Measurements from ENCODE around the gene H2AZ1. TPM values are rescaled to one million over a fixed set of nuclear protein-coding genes. Genes with fewer than 3 reads are reported as not detected.

The H2AZ1 gene
- total RNA-seq, result 825 and 878 TPM in 2 replicates

GRCh38 chr4:99949999-99950912 lies at the start of gene H2AZ1:
Gene H2AZ1, minus strand, starts transcription at chr4:99950275. Its CDS starts 105 bp downstream, at chr4:99950170.

GRCh38 chr4:99946356-99947189 lies 3.5 kb downstream of the H2AZ1 start, which contains the start of gene DNAJB14:
Gene DNAJB14, minus strand, starts transcription at chr4:99946618. Its CDS starts 47 bp downstream, at chr4:99946571.

Other genes starting within 250 kb of the H2AZ1 start
- not detected in 2 replicates for gene DAPP1, start 133.4 kb downstream of the H2AZ1 start, total RNA-seq
- 34.8 and 36.0 TPM in 2 replicates for gene LAMTOR3, start 55.8 kb downstream of the H2AZ1 start, total RNA-seq
- gene DNAJB14, start 3.7 kb downstream of the H2AZ1 start, total RNA-seq, result 18.5 and 28.6 TPM in 2 replicates
- 14.7 and 18.5 TPM in 2 replicates for gene DDIT4L, start 240.2 kb upstream of the H2AZ1 start, total RNA-seq

Measured in mammary microvascular endothelial cell (primary cell).